Prostate gland (tissue), 2 donors: ENCODE measurements around the gene LYPLAL1. TPM values are rescaled to one million over a fixed set of nuclear protein-coding genes. Genes with fewer than 3 reads are reported as not detected.

ENCODE experiments used
- DNase-seq: peaks from one replicate; pipeline ENCODE4 v3.0.0-alpha.2; 2019; ENCODE audit warnings: low spot score
- H3K27ac ChIP-seq, 2 donors: fragments of 200-600 bp; sonication (generic); 2 replicates each; pipeline ENCODE4 v1.5.1; 2017 to 2019
- H3K27me3 ChIP-seq: fragments of 200-600 bp; sonication (generic); replicated peaks from 2 replicates; pipeline ENCODE4 v1.5.1; 2019; ENCODE audit not compliant: insufficient read depth
- H3K36me3 ChIP-seq, 2 donors: fragments of 200-600 bp; sonication (generic); 1 replicate in 1 of 2; 2 replicates in 1 of 2; pipeline versions ENCODE4 v1.5.1 to v1.8.1; 2017 to 2019
- H3K4me1 ChIP-seq: fragments of 200-600 bp; sonication (generic); replicated peaks from 2 replicates; pipeline ENCODE4 v1.5.1; 2019
- H3K4me3 ChIP-seq, 2 donors: fragments of 200-600 bp; sonication (generic); 2 replicates each; pipeline ENCODE4 v1.5.1; 2017 to 2019
- H3K9me3 ChIP-seq: fragments of 200-600 bp; sonication (generic); 2 replicates; pipeline ENCODE4 v1.5.1; 2017
- CTCF ChIP-seq, 4 experiments: fragments of 200-600 bp in 2 of 4; fragments of 450-650 bp in 2 of 4; sonication (generic) in 2 of 4; IDR thresholded peaks; 1 replicate in 3 of 4; 2 replicates in 1 of 4; pipeline ENCODE4 v1.5.1; 2016 to 2019; ENCODE audit warnings: antibody characterized with exemption in 4 of 4, mild to moderate bottlenecking in 2 of 4, moderate library complexity in 2 of 4
- POLR2A ChIP-seq: fragments of 450-650 bp; IDR thresholded peaks from one replicate; pipeline ENCODE4 v1.6.1; 2016; ENCODE audit warnings: antibody characterized with exemption, mild to moderate bottlenecking
- POLR2AphosphoS5 ChIP-seq: sonication (generic); formaldehyde crosslinking; IDR thresholded peaks from one replicate; pipeline ENCODE4 v1.6.1; 2017; ENCODE audit warnings: antibody characterized with exemption
- WGBS: methylation state at CpG from one replicate; pipeline ENCODE4 v1.1.5; 2018; 5-methylcytosine and 5-hydroxymethylcytosine counted together
- intact Hi-C: fragments of 100-400 bp; cut with DNase I; formaldehyde crosslinking; loops from one replicate; pipeline ENCODE4 v1.14.2; 2022
- total RNA-seq, 2 donors: library from RNA; depleted of rRNA; stranded (reverse); fragments of >200 nt; gene quantifications; one replicate each; pipeline ENCODE4 v1.1.0, GENCODE V29; 2016

Gene LYPLAL1
- total RNA-seq, 2 donors from 2014 or later, result 15.8 to 29.3 TPM

DNA sequence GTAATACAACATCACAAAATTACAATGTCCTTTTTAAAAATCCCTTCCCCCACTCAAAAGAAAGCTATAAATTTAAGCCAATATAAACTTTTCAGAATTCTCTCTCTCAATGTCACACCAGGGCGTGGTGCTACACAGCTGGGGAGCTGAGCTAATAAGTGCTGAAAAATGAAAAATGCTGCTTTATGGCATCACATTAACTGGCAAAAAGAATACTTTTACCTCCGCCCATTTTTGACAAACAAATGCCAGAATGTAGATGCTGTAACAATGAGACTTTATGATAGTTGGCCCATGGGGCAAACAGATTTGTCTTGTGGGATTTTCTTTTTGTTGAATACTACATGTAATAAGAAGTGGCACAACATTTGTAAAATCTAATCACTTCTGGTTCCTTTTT is 12.7 kb upstream of the LYPLAL1 start:
- H3K9me3 ChIP-seq, result no peaks in the 10 kb centered on the region
- TF ChIP-seq CTCF (IDR thresholded peaks at IDR 0.05), result no peak
- no peak for TF ChIP-seq POLR2A
- TF ChIP-seq POLR2AphosphoS5, result no peak
- WGBS, result 68% methylated on average over 2 of the region's 2 CpGs
- H3K4me1 ChIP-seq, result no peaks in the 10 kb centered on the region
- no peak for DNase-seq
- intact Hi-C loops, result no loop called here
- H3K4me3 ChIP-seq, result no peak overlapping the region
- peak overlapping the region in 1 of 2 donors; percentile 14 for H3K27ac ChIP-seq
- no peaks in the 10 kb centered on the region for H3K27me3 ChIP-seq
- no peaks in the 10 kb centered on the region for H3K36me3 ChIP-seq

DNA sequence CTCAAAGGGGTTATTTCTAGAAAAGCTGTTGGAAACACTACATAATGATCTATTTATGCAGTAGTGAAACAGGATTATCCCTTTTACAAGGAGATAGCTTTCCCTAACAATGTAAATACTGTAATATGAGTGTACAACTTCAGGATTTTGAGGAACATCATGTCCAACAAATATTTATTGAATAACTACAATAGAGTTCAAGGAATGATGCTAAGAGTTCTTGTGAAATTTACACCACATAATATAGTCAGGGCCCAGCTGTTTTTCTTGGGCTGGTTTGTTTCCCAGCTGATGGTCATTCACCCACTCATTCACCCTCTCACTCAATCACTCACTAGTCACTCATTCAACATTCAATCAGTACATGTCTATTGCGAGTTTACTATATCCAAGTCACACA is 12.3 kb upstream of the LYPLAL1 start:
- H3K27me3 ChIP-seq, result no peaks in the 10 kb centered on the region
- no peaks in the 10 kb centered on the region for H3K4me1 ChIP-seq
- TF ChIP-seq POLR2AphosphoS5 (no peak), POLR2A (no peak), CTCF (IDR thresholded peaks at IDR 0.05) (no peak)
- peak overlapping the region in 1 of 2 donors; percentile 14 for H3K27ac ChIP-seq
- no peak overlapping the region for H3K4me3 ChIP-seq
- 84% methylated on average over 1 of the region's 1 CpG for WGBS
- no peaks in the 10 kb centered on the region for H3K9me3 ChIP-seq
- no peaks in the 10 kb centered on the region for H3K36me3 ChIP-seq
- DNase-seq, result no peak
- intact Hi-C loops, result no loop called here

DNA sequence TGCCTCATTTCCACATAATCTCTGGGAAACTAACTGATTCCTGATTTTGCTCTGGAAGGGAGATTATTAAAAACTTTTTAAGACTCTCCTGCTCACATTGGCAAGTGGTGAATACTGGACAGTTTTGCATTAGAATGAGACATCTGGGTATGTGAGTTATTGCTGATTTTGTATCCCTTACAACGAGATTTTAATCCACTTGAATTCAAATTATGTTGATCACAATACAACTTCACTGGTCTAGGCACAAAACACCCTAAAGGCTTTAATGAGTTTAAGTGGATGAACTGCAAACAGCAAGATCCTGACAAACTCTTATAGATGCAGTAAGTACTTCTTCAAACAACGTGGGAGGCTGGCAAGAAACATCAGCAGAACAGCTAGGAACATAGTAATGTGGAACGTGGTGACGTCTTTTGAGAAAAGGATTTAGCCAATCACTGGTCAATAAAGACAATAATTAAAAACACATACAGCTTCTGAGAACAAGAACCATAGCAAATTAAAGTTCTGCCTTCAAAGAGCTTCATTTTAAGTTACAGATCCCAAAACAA is 10.2 kb upstream of the LYPLAL1 start:
- H3K27me3 ChIP-seq, result no peaks in the 10 kb centered on the region
- no peaks in the 10 kb centered on the region for H3K9me3 ChIP-seq
- H3K27ac ChIP-seq, result no peak overlapping the region
- H3K4me1 ChIP-seq, result no peaks in the 10 kb centered on the region
- WGBS, result 85% methylated on average over 4 of the region's 4 CpGs
- no peak overlapping the region for H3K4me3 ChIP-seq
- intact Hi-C loops, result no loop called here
- no peak for DNase-seq
- H3K36me3 ChIP-seq, result no peaks in the 10 kb centered on the region
- TF ChIP-seq POLR2AphosphoS5 (no peak), POLR2A (no peak), CTCF (IDR thresholded peaks at IDR 0.05) (no peak)

GRCh38 chr1:219171192-219171935 is 2.3 kb upstream of the LYPLAL1 start:
- WGBS, result 42% methylated on average over 1 of the region's 1 CpG
- Histone ChIP-seq H3K4me1 (peaks cover 5% of the 10 kb centered on the region), H3K9me3 (no peaks in the 10 kb centered on the region), H3K4me3 (no peak overlapping the region), H3K27me3 (no peaks in the 10 kb centered on the region), H3K36me3 (no peaks in the 10 kb centered on the region), H3K27ac (peak overlapping the region in 1 of 2 donors; percentile 36)
- TF ChIP-seq POLR2A, result no peak
- TF ChIP-seq CTCF (IDR thresholded peaks at IDR 0.05), result no peak
- DNase-seq, result no peak
- intact Hi-C loops, result loop anchor here (5.0 to 10.0 kb wide), 3 partner anchors 126 to 373 kb away; no protein-coding TSS in a partner anchor

GRCh38 chr1:219172821-219173220 is 857 bp upstream of the LYPLAL1 start:
- Histone ChIP-seq H3K9me3 (no peaks in the 10 kb centered on the region), H3K4me3 (no peak overlapping the region), H3K4me1 (peaks cover 6% of the 10 kb centered on the region), H3K36me3 (no peaks in the 10 kb centered on the region), H3K27ac (peak overlapping the region in 1 of 2 donors; percentile 94), H3K27me3 (no peaks in the 10 kb centered on the region)
- no peak for DNase-seq
- intact Hi-C loops, result loop anchor here (5.0 to 10.0 kb wide), 3 partner anchors 124 to 372 kb away; no protein-coding TSS in a partner anchor
- no peak for TF ChIP-seq CTCF (IDR thresholded peaks at IDR 0.05)
- no peak for TF ChIP-seq POLR2AphosphoS5
- TF ChIP-seq POLR2A, result no peak
- WGBS, result 96% methylated on average over 2 of the region's 2 CpGs
